ENCODE measurements around the gene KIZ.
A peak's percentile ranks its signal among the peaks of the same experiment; 100 is the strongest.
"Not testable (repeated sequence)": the region's sequence is repeated elsewhere in the genome, so short reads cannot be mapped to it uniquely, and the experiment has no call there.

The KIZ gene

DNA sequence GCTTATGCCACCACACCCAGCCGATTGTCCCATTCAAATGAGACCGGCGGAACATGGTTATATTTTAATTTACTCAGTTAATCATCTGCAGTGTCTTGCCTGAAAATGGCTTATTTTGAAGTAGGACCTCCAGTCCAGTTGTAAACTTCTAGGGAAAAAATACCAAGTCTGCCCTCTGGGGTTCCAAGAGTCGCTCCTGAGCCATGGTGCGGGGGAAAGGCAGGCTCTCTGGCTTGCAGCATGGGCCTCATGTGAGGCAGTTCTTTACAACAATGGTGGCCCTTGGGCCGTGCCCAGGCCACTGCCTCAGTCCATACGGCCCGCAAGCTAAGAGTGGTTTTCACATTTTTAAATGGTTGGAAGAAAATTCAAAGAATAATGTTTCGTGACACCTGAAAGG lies 114.5 kb downstream of the KIZ start:
- peak in 1 of 2 experiments; percentile 36 for DNase-seq (ENCODE audit: low spot score in 2 of 2)
- peaks cover 5% of the 10 kb centered on the region for H3K4me1 ChIP-seq
- no peak overlapping the region for H3K4me3 ChIP-seq
- in situ Hi-C loops (cut with MboI; ENCODE audit: low sequenced_read_pairs) = loop anchor here (10.0 kb wide), 2 partner anchors 124 to 374 kb away; no protein-coding TSS in a partner anchor
- H3K9me3 ChIP-seq = no peaks in the 10 kb centered on the region
- H3K36me3 ChIP-seq (replicated peaks) = no peaks in the 10 kb centered on the region; the same call in 1 of the 2 replicates
- H3K27me3 ChIP-seq (ENCODE audit: low read depth) = no peaks in the 10 kb centered on the region

DNA sequence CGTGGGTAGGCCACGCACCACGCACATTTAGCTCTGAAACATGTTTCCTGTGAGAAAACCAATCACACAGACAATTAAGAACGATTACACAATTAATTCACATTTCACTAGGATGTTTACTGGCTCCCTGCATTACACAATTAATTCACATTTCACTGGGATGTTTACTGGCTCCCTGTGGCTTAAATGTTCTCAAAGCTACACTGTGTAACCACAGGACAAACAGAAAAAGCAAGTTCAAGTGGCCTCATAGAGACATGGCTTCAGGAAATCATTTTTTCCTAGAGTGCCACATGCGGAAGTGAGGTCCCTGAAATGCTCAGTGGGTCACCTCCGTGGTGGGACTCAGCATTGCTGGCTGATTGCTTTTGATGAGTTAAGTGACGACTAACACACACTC lies 115.5 kb downstream of the KIZ start:
- Histone ChIP-seq H3K36me3 (replicated peaks) (no peaks in the 10 kb centered on the region; the same call in 1 of the 2 replicates), H3K27me3 (ENCODE audit: low read depth) (no peaks in the 10 kb centered on the region), H3K9me3 (no peaks in the 10 kb centered on the region), H3K4me1 (no peaks in the 10 kb centered on the region), H3K4me3 (no peak overlapping the region)
- DNase-seq (ENCODE audit: low spot score in 2 of 2) = no peak
- in situ Hi-C loops (cut with MboI; ENCODE audit: low sequenced_read_pairs) = loop anchor here (10.0 kb wide), 2 partner anchors 123 to 373 kb away; no protein-coding TSS in a partner anchor

DNA sequence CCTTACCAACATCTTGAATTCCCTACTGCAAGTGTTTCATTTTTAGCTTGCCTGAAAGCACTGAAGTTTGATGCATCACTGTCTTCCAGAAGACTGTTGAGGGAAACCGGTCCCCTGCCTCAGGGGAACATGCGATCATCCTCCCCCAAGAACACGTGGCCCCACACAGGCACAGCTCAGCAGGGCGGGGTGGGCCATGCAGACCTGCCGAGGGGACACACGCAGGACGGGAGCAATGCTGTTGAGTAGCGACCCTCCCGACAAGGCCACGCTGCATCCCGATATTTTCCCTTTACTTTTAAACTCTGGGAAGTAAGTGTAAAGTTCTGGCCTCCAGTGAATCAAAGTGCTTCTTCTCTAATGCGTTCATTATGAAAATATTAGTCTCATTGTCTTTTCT lies 117.9 kb downstream of the KIZ start:
- in situ Hi-C loops (cut with MboI; ENCODE audit: low sequenced_read_pairs) = loop anchor here (10.0 kb wide), 2 partner anchors 121 to 371 kb away; no protein-coding TSS in a partner anchor
- no peaks in the 10 kb centered on the region; the same call in 1 of the 2 replicates for H3K36me3 ChIP-seq (replicated peaks)
- no peaks in the 10 kb centered on the region for H3K9me3 ChIP-seq
- no peaks in the 10 kb centered on the region for H3K4me1 ChIP-seq
- H3K27me3 ChIP-seq (ENCODE audit: low read depth) = no peaks in the 10 kb centered on the region
- DNase-seq (ENCODE audit: low spot score in 2 of 2) = no peak
- H3K4me3 ChIP-seq = no peak overlapping the region

GRCh38 chr20:21244808-21245207 lies 118.9 kb downstream of the KIZ start:
- DNase-seq (ENCODE audit: low spot score in 2 of 2) = no peak
- no peaks in the 10 kb centered on the region for H3K4me1 ChIP-seq
- in situ Hi-C loops (cut with MboI; ENCODE audit: low sequenced_read_pairs) = loop anchor here (10.0 kb wide), 2 partner anchors 120 to 370 kb away; no protein-coding TSS in a partner anchor

GRCh38 chr20:21246161-21246560 lies 120.3 kb downstream of the KIZ start:
- in situ Hi-C loops (cut with MboI; ENCODE audit: low sequenced_read_pairs) = loop anchor here (10.0 kb wide), 2 partner anchors 119 to 369 kb away; no protein-coding TSS in a partner anchor

More at GRCh38 chr20:21244808-21245207, 118.9 kb downstream of the KIZ start:
- Histone ChIP-seq H3K36me3 (replicated peaks) (no peaks in the 10 kb centered on the region; the same call in 1 of the 2 replicates), H3K4me3 (no peak overlapping the region), H3K27me3 (ENCODE audit: low read depth) (no peaks in the 10 kb centered on the region), H3K9me3 (no peaks in the 10 kb centered on the region)

DNA sequence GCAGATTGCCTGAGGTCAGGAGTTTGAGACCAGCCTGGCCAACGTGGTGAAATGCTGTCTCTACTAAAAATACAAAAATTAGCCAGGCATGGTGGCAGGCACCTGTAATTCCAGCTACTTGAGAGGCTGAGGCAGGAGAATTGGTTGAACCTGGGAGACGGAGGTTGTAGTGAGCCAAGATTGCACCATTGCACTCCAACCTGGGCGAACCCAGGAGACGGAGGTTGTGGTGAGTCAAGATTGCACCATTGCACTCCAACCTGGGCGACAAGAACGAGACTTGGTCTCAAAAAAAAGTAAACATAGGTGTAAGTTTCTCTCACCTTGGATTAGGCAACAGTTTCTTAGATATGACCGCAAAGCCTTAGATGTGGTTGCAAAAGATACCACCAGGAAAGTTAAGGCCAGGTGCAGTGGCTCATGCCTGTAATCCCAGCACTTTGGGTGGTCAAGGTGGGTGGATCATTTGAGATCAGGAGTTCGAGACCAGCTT lies 121.8 kb downstream of the KIZ start:
- H3K9me3 ChIP-seq; H3K4me3 ChIP-seq; H3K27me3 ChIP-seq (ENCODE audit: low read depth); H3K36me3 ChIP-seq (replicated peaks); H3K4me1 ChIP-seq; DNase-seq (ENCODE audit: low spot score in 2 of 2): not testable (repeated sequence)
- in situ Hi-C loops (cut with MboI; ENCODE audit: low sequenced_read_pairs) = loop anchor here (10.0 kb wide), 2 partner anchors 117 to 367 kb away; no protein-coding TSS in a partner anchor

More at GRCh38 chr20:21246161-21246560, 120.3 kb downstream of the KIZ start:
- H3K27me3 ChIP-seq (ENCODE audit: low read depth) = no peaks in the 10 kb centered on the region
- H3K4me1 ChIP-seq = no peaks in the 10 kb centered on the region
- DNase-seq (ENCODE audit: low spot score in 2 of 2) = no peak
- no peak overlapping the region for H3K4me3 ChIP-seq
- H3K9me3 ChIP-seq = no peaks in the 10 kb centered on the region
- H3K36me3 ChIP-seq (replicated peaks) = no peaks in the 10 kb centered on the region

GRCh38 chr20:21251278-21251677 lies 125.4 kb downstream of the KIZ start:
- Histone ChIP-seq H3K9me3 (no peaks in the 10 kb centered on the region), H3K4me1 (no peaks in the 10 kb centered on the region), H3K4me3 (no peak overlapping the region), H3K27me3 (ENCODE audit: low read depth) (no peaks in the 10 kb centered on the region), H3K36me3 (replicated peaks) (no peaks in the 10 kb centered on the region)
- in situ Hi-C loops (cut with MboI; ENCODE audit: low sequenced_read_pairs) = no loop called here
- no peak for DNase-seq (ENCODE audit: low spot score in 2 of 2)

DNA sequence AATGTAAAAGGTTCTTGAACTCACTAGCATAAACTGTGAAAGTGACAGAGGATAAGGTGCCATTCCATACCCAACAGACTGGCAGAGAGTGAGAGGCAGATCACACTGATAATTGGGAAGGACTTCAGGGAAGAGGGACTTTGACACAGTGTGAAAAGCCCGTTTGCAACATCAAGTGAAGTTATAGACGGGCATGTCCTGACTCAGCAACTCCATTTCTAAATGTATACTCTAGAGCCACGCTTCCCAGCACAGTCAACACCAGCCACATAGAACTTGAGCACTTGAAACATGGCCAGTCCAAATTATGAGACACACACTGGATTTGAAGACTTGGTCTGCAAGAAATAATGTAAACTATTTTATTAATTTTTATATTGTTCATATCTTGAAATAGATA lies 131.3 kb downstream of the KIZ start:
- Histone ChIP-seq H3K9me3 (no peaks in the 10 kb centered on the region), H3K4me3 (no peak overlapping the region), H3K4me1 (no peaks in the 10 kb centered on the region), H3K27me3 (ENCODE audit: low read depth) (no peaks in the 10 kb centered on the region), H3K36me3 (replicated peaks) (no peaks in the 10 kb centered on the region)
- in situ Hi-C loops (cut with MboI; ENCODE audit: low sequenced_read_pairs) = no loop called here
- no peak for DNase-seq (ENCODE audit: low spot score in 2 of 2)

- Histone ChIP-seq H3K4me3 (no peak overlapping the region), H3K36me3 (replicated peaks) (no peaks in the 10 kb centered on the region), H3K9me3 (no peaks in the 10 kb centered on the region), H3K27me3 (ENCODE audit: low read depth) (no peaks in the 10 kb centered on the region), H3K4me1 (no peaks in the 10 kb centered on the region)
- DNase-seq (ENCODE audit: low spot score in 2 of 2) = no peak
- in situ Hi-C loops (cut with MboI; ENCODE audit: low sequenced_read_pairs) = no loop called here
Measured at GRCh38 chr20:21258411-21258810, 132.5 kb downstream of the KIZ start.

DNA sequence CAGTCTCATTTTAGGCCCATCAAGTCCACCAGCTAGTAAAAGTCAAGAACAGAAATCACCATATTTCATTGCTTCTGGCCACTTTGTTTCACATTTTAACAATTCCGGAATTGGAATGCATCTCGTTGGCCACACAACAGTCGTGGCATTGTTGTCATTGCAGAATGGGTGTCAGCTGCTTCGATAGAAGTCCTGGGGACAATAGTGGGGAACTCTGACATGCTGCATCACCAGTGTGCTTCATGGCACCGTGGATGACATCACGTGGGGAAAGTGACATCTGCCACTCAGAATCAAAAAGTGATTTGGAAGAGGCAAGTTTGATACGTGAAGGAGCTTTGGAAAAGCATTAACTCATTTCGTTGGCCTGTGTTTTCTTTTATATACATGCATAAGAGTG lies 133.5 kb downstream of the KIZ start:
- in situ Hi-C loops (cut with MboI; ENCODE audit: low sequenced_read_pairs) = no loop called here
- Histone ChIP-seq H3K27me3 (ENCODE audit: low read depth) (no peaks in the 10 kb centered on the region), H3K36me3 (replicated peaks) (no peaks in the 10 kb centered on the region), H3K4me3 (no peak overlapping the region), H3K4me1 (no peaks in the 10 kb centered on the region), H3K9me3 (no peaks in the 10 kb centered on the region)
- DNase-seq (ENCODE audit: low spot score in 2 of 2) = no peak

DNA sequence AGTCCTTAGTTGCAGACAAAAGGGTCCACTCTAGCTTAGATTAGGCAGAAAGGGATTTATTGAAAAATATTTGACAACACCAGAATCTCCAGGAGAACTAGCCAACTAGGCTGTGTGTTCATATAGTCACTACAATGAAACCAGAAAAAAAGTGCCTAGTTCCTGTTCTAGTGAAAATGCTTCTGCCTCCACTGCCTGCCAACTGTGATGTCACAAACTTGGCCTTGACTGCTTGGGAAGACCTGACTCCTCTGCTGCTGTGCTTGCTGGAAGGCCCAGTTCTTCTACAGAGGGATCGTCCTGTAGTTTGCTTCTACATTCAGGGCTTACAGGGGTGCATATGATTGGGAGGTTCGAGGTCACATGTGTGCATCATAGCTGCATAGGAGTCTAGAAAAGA lies 136.9 kb downstream of the KIZ start:
- Histone ChIP-seq H3K27me3 (ENCODE audit: low read depth) (no peaks in the 10 kb centered on the region), H3K4me3 (no peak overlapping the region), H3K4me1 (no peaks in the 10 kb centered on the region), H3K36me3 (replicated peaks) (no peaks in the 10 kb centered on the region), H3K9me3 (no peaks in the 10 kb centered on the region)
- in situ Hi-C loops (cut with MboI; ENCODE audit: low sequenced_read_pairs) = no loop called here
- DNase-seq (ENCODE audit: low spot score in 2 of 2) = no peak

- in situ Hi-C loops (cut with MboI; ENCODE audit: low sequenced_read_pairs) = no loop called here
- DNase-seq (ENCODE audit: low spot score in 2 of 2) = no peak
- Histone ChIP-seq H3K4me3 (no peak overlapping the region), H3K9me3 (no peaks in the 10 kb centered on the region), H3K27me3 (ENCODE audit: low read depth) (no peaks in the 10 kb centered on the region), H3K36me3 (replicated peaks) (no peaks in the 10 kb centered on the region), H3K4me1 (no peaks in the 10 kb centered on the region)
Measured at GRCh38 chr20:21265261-21266190, 139.6 kb downstream of the KIZ start.

DNA sequence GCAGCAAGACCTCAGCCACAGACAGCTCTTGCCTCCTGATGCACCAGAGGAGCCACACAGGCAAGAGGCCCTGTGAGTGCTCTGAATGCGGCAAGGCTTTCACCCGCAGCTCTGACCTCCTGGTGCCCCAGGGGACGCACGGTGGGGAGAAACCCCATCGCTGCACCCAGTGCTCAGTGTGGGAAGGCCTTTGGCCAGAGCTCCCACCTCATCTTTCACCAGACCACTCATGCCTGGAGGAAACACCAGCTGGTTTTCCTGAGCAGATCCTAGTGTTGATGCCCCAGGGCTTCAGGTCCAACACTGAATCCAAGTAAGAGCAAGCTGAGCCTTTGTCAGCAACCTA lies 140.3 kb downstream of the KIZ start:
- Histone ChIP-seq H3K36me3 (replicated peaks) (no peaks in the 10 kb centered on the region), H3K4me1 (no peaks in the 10 kb centered on the region), H3K9me3 (no peaks in the 10 kb centered on the region), H3K4me3 (no peak overlapping the region), H3K27me3 (ENCODE audit: low read depth) (no peaks in the 10 kb centered on the region)
- DNase-seq (ENCODE audit: low spot score in 2 of 2) = no peak
- in situ Hi-C loops (cut with MboI; ENCODE audit: low sequenced_read_pairs) = no loop called here

DNA sequence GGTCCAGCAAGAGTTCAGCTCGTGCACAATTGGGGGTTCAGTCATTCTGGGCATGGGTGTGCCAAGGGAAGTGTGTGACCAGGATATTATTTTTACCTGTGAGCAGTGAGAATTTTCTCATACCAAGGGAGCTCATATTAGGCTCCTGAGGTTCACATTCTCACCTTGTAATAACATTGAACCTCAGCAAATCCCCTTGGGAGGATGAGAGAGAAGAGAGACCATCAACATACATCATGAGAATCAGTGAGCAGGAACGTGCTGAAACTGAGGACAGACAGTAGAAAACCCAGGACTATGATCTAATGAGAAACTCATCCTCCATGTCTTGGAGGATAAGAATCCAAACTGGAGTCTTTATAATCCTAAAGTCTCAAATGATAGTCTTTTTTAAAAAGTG lies 143.9 kb downstream of the KIZ start:
- in situ Hi-C loops (cut with MboI; ENCODE audit: low sequenced_read_pairs) = no loop called here
- Histone ChIP-seq H3K36me3 (replicated peaks) (no peaks in the 10 kb centered on the region), H3K27me3 (ENCODE audit: low read depth) (no peaks in the 10 kb centered on the region), H3K9me3 (no peaks in the 10 kb centered on the region), H3K4me3 (no peak overlapping the region), H3K4me1 (no peaks in the 10 kb centered on the region)
- DNase-seq (ENCODE audit: low spot score in 2 of 2) = no peak

Data from HAP-1 (cell line).